B cell (primary cell): Measurements from ENCODE around the gene MMP23B.

Experiments used
- CTCF ChIP-seq: fragments of 200-600 bp; IDR thresholded peaks from one replicate; pipeline ENCODE4 v1.8.0; 2022; ENCODE audit warnings: antibody characterized with exemption, mild to moderate bottlenecking
- EZH2 ChIP-seq: IDR thresholded peaks from 2 replicates; pipeline ENCODE4 v1.6.1; 2012; ENCODE audit warnings: borderline replicate concordance, low read depth, mild to moderate bottlenecking, moderate library complexity, low read length; ENCODE audit not compliant: insufficient read depth, poor library complexity, severe bottlenecking

- TF ChIP-seq CTCF (no peak), EZH2 (no peak)
Observed at GRCh38 chr1:1622788-1623094, 9.2 kb upstream of the MMP23B start.
